ENCODE data around the gene MICALL2. TPM values are rescaled to one million over a fixed set of nuclear protein-coding genes. Genes with fewer than 3 reads are reported as not detected.
A peak's percentile ranks its signal among the peaks of the same experiment; 100 is the strongest.

MICALL2 gene
- total and polyA plus RNA-seq, 2 experiments from 2014 or later, result 6.4 to 12.2 TPM

- DNase-seq, result no peak
- Histone ChIP-seq H2AFZ (no peak overlapping the region), H3K4me1 (ENCODE audit: insufficient read depth) (no peaks in the 10 kb centered on the region), H3K9me2 (ENCODE audit: insufficient read depth) (no peaks in the 10 kb centered on the region), H3K36me3 (ENCODE audit: low read depth) (no peaks in the 10 kb centered on the region), H3K27me3 (replicated peaks; ENCODE audit: insufficient read depth) (peaks cover 10% of the 10 kb centered on the region; the same call in 1 of the 2 replicates), H3K79me2 (ENCODE audit: insufficient read depth) (no peaks in the 10 kb centered on the region), H3K27ac (no peak overlapping the region), H3K9me3 (ENCODE audit: low read depth) (no peaks in the 10 kb centered on the region), H3K4me3 (no peak overlapping the region), H4K20me1 (ENCODE audit: insufficient read depth) (no peaks in the 10 kb centered on the region), H3K4me2 (ENCODE audit: unreplicated experiment) (no peak overlapping the region), H3F3A (ENCODE audit: insufficient read depth) (no peaks in the 10 kb centered on the region), H3K9ac (no peak overlapping the region)
- TF ChIP-seq EZH2phosphoT487 (IDR thresholded peaks at IDR 0.05; ENCODE audit: insufficient read depth, low read depth) (no peak), EZH2 (IDR thresholded peaks at IDR 0.05; ENCODE audit: insufficient read depth, poor library complexity, severe bottlenecking) (no peak)
- in situ Hi-C loops (cut with MboI), result no loop called here
- 64 to 67% methylated on average over 11 of the region's 11 CpGs for WGBS, 2 experiments (ENCODE audit: low coverage in 1 of 2, low lambda C conversion rate in 2 of 2, missing lambda C conversion rate in 2 of 2)
Measured at GRCh38 chr7:1419310-1419634, 40.0 kb downstream of the MICALL2 start.

GRCh38 chr7:1418505-1419309 is 40.6 kb downstream of the MICALL2 start:
- in situ Hi-C loops (cut with MboI), result no loop called here
- peak; percentile 54 for DNase-seq
- no peaks in the 10 kb centered on the region for H3K4me1 ChIP-seq (ENCODE audit: insufficient read depth)

GRCh38 chr7:1415389-1415990 is 43.8 kb downstream of the MICALL2 start:
- no peaks in the 10 kb centered on the region for H4K20me1 ChIP-seq (ENCODE audit: insufficient read depth)
- in situ Hi-C loops (cut with MboI), result no loop called here
- H3K4me2 ChIP-seq (ENCODE audit: unreplicated experiment), result no peak overlapping the region
- H3K9ac ChIP-seq, result no peak overlapping the region
- no peak overlapping the region for H2AFZ ChIP-seq
- H3K27me3 ChIP-seq (replicated peaks; ENCODE audit: insufficient read depth), result peaks cover 2% of the 10 kb centered on the region; the same call in 1 of the 2 replicates
- no peaks in the 10 kb centered on the region for H3K36me3 ChIP-seq (ENCODE audit: low read depth)
- DNase-seq, result no peak
- no peaks in the 10 kb centered on the region for H3K79me2 ChIP-seq (ENCODE audit: insufficient read depth)
- H3K4me3 ChIP-seq, result no peak overlapping the region
- H3F3A ChIP-seq (ENCODE audit: insufficient read depth), result no peaks in the 10 kb centered on the region
- H3K9me2 ChIP-seq (ENCODE audit: insufficient read depth), result no peaks in the 10 kb centered on the region
- no peaks in the 10 kb centered on the region for H3K9me3 ChIP-seq (ENCODE audit: low read depth)
- WGBS, 2 experiments (ENCODE audit: low coverage in 1 of 2, low lambda C conversion rate in 2 of 2, missing lambda C conversion rate in 2 of 2), result 53% methylated on average over 2 of the region's 2 CpGs; no CpG with 5 or more reads in 1 of the 2 experiments
- TF ChIP-seq EZH2phosphoT487 (IDR thresholded peaks at IDR 0.05; ENCODE audit: insufficient read depth, low read depth), result no peak
- TF ChIP-seq EZH2 (IDR thresholded peaks at IDR 0.05; ENCODE audit: insufficient read depth, poor library complexity, severe bottlenecking), result no peak
- no peak overlapping the region for H3K27ac ChIP-seq
- no peaks in the 10 kb centered on the region for H3K4me1 ChIP-seq (ENCODE audit: insufficient read depth)

More at GRCh38 chr7:1418505-1419309, 40.6 kb downstream of the MICALL2 start:
- H2AFZ ChIP-seq, result no peak overlapping the region
- no peaks in the 10 kb centered on the region for H3K9me3 ChIP-seq (ENCODE audit: low read depth)
- H4K20me1 ChIP-seq (ENCODE audit: insufficient read depth), result no peaks in the 10 kb centered on the region
- no peak for TF ChIP-seq EZH2 (IDR thresholded peaks at IDR 0.05; ENCODE audit: insufficient read depth, poor library complexity, severe bottlenecking)
- no peak for TF ChIP-seq EZH2phosphoT487 (IDR thresholded peaks at IDR 0.05; ENCODE audit: insufficient read depth, low read depth)
- H3K79me2 ChIP-seq (ENCODE audit: insufficient read depth), result no peaks in the 10 kb centered on the region
- H3K9me2 ChIP-seq (ENCODE audit: insufficient read depth), result no peaks in the 10 kb centered on the region
- H3K36me3 ChIP-seq (ENCODE audit: low read depth), result no peaks in the 10 kb centered on the region
- H3K4me2 ChIP-seq (ENCODE audit: unreplicated experiment), result no peak overlapping the region
- no peak overlapping the region for H3K4me3 ChIP-seq
- H3K27me3 ChIP-seq (replicated peaks; ENCODE audit: insufficient read depth), result peaks cover 10% of the 10 kb centered on the region; the same call in 1 of the 2 replicates
- H3K9ac ChIP-seq, result no peak overlapping the region
- H3K27ac ChIP-seq, result no peak overlapping the region
- H3F3A ChIP-seq (ENCODE audit: insufficient read depth), result no peaks in the 10 kb centered on the region
- 43 to 49% methylated on average over 14 to 21 of the region's 21 CpGs for WGBS, 2 experiments (ENCODE audit: low coverage in 1 of 2, low lambda C conversion rate in 2 of 2, missing lambda C conversion rate in 2 of 2)

GRCh38 chr7:1413936-1414639 is 45.2 kb downstream of the MICALL2 start:
- no peaks in the 10 kb centered on the region for H3K79me2 ChIP-seq (ENCODE audit: insufficient read depth)
- no peaks in the 10 kb centered on the region for H3K9me3 ChIP-seq (ENCODE audit: low read depth)
- H3K4me2 ChIP-seq (ENCODE audit: unreplicated experiment), result no peak overlapping the region
- TF ChIP-seq EZH2phosphoT487 (IDR thresholded peaks at IDR 0.05; ENCODE audit: insufficient read depth, low read depth) (no peak), EZH2 (IDR thresholded peaks at IDR 0.05; ENCODE audit: insufficient read depth, poor library complexity, severe bottlenecking) (no peak)
- no peaks in the 10 kb centered on the region for H3K9me2 ChIP-seq (ENCODE audit: insufficient read depth)
- H3K36me3 ChIP-seq (ENCODE audit: low read depth), result no peaks in the 10 kb centered on the region
- in situ Hi-C loops (cut with MboI), result no loop called here
- H3K9ac ChIP-seq, result no peak overlapping the region
- no peaks in the 10 kb centered on the region for H3K4me1 ChIP-seq (ENCODE audit: insufficient read depth)
- no peak overlapping the region for H3K4me3 ChIP-seq
- no peaks in the 10 kb centered on the region for H4K20me1 ChIP-seq (ENCODE audit: insufficient read depth)
- H3K27me3 ChIP-seq (replicated peaks; ENCODE audit: insufficient read depth), result peaks cover 14% of the 10 kb centered on the region
- no peak for DNase-seq
- H3K27ac ChIP-seq, result no peak overlapping the region
- H3F3A ChIP-seq (ENCODE audit: insufficient read depth), result no peaks in the 10 kb centered on the region
- 52% methylated on average over 15 to 21 of the region's 21 CpGs for WGBS, 2 experiments (ENCODE audit: low coverage in 1 of 2, low lambda C conversion rate in 2 of 2, missing lambda C conversion rate in 2 of 2)
- no peak overlapping the region for H2AFZ ChIP-seq
